NB4 (cell line): ENCODE data around the gene RHOXF2B.
"Not testable (repeated sequence)": the region's sequence is repeated elsewhere in the genome, so short reads cannot be mapped to it uniquely, and the experiment has no call there.

Experiments
- DNase-seq: peaks from one replicate; pipeline ENCODE4 v3.0.0; 2010; ENCODE audit warnings: low read depth
- H3K4me3 ChIP-seq: one replicate; pipeline ENCODE4 v1.5.1; 2011; ENCODE audit warnings: mild to moderate bottlenecking, low read depth, low read length, moderate library complexity
- CTCF ChIP-seq: IDR thresholded peaks from one replicate; pipeline ENCODE4 v1.5.1; 2012; ENCODE audit warnings: low read depth, low read length
- MYC ChIP-seq: IDR thresholded peaks from 2 replicates; pipeline ENCODE4 v1.6.1; 2011; ENCODE audit warnings: low read depth, low read length
- POLR2A ChIP-seq: IDR thresholded peaks from 2 replicates; pipeline ENCODE4 v1.6.1; 2011; ENCODE audit warnings: mild to moderate bottlenecking; ENCODE audit not compliant: insufficient read length; ENCODE audit errors: extremely low read depth
- TF ChIP-seq, protein P1 (sequence below): IDR thresholded peaks from 2 replicates; pipeline ENCODE4 v1.6.1; 2011; ENCODE audit warnings: low read depth, low read length

RHOXF2B gene

DNA sequence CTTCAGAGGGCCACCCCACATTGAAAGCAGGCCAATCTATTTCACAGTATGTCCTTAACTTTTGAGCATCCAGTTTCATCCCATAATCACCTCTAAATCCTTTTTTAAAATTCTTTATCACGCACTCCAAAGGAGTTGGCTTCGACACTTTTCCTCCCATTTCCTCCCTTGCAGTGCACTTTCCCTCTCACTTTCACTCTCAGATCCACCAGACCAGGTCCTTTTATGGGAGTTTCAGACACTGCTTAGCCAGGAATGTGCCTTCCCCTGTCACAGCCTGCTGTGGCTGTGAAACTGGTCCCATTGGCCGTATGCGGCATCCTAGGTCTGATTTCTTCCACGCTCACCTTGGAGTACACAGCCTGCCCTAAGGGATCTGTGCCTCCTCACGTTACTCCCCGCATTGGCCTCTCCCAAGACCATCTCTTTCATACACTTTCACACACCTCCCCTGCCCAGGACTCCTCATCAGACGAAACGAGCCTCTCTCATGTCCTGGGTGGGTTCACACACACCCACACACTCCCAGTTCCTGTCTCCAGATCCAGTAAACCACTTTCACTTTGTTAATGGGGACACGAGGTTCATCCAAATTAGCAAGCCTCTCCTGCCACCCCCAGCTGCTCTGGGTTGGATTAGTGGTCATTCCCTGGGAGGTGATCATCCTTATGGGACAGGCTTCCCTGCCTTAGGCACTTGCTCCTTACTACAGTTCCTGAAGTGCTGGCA is 10.0 kb upstream of the RHOXF2B start:
- no peak for TF ChIP-seq POLR2A
- H3K4me3 ChIP-seq = no peak overlapping the region
- DNase-seq = no peak

DNA sequence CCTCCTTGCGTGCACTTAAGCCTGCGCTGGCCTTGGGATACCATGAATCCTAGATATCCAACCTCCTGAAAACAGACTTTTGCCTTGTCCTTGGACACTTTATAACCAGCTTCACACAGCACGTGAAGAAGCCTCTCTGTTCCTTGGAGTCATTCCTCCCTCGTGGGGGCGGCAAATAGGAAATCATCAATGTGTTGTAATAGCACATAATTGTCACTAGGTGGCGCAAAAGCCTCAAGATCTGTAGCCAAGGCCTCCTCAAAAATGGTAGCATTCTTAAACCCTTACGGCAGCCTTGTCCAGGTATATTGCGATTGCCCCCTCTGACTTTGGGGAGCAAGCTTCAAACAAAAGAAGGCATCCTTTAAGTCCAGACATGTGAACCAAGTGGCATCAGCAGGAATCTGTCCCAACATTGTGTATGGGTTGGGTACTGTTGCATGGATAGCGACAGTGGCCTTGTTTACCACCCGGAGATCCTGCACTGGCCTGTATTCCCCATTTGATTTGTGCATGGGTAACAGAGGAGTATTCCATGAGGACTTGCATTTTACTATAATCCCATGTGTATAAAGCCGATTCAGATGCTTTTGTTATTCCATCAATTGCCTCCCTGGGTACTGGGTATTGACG is 8.2 kb upstream of the RHOXF2B start:
- not testable (repeated sequence) for H3K4me3 ChIP-seq, DNase-seq

DNA sequence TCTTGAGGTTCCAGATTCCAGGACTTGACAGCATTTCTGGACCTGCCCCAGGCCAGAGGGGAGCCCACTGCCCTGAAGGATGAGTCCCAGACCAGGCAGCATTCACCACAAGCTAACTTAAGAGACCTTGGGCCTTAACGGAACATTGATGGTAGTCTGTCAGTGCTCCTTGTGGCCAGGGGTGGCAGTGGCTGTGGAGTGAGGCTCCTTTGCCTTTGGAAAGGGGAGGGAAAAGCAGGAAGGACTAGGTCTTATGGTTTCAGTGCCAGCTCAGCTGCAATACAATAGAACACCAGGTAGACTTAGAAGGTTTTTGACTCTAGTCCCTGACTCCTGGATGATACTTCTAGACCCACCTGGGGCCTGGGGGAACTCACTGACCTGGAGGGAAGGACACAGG is 11.3 kb downstream of the RHOXF2B start:
- not testable (repeated sequence) for DNase-seq, H3K4me3 ChIP-seq

GRCh38 chrX:120042712-120043111 is 34.8 kb downstream of the RHOXF2B start:
- not testable (repeated sequence) for DNase-seq, H3K4me3 ChIP-seq

DNA sequence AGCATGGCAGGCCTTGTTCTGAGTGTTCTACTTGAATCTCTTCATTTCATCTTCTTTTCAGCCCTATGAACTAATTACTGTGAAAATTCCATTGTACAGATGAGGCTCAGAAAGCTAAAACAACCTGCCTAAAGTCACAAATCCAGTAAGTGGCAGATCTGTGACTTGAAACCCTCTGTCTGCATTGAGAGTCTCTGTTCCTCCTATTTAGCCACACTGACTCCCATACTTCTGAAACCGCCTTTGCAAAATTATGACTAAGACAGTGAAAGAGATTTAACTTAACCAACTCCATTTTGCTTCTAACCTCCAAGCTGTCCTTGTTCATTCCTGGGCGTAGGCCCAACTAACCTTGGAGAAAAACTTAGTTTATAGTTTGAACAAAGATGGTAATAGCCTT is 35.2 kb downstream of the RHOXF2B start:
- not testable (repeated sequence) for DNase-seq, H3K4me3 ChIP-seq

- not testable (repeated sequence) for H3K4me3 ChIP-seq, DNase-seq
These were observed 37.3 kb downstream of the RHOXF2B start for GRCh38 chrX:120040176-120040575.

GRCh38 chrX:120039087-120039733 is 38.3 kb downstream of the RHOXF2B start:
- DNase-seq, H3K4me3 ChIP-seq: not testable (repeated sequence)

- DNase-seq = no peak
- H3K4me3 ChIP-seq = no peak overlapping the region
- TF ChIP-seq, protein P1, sequence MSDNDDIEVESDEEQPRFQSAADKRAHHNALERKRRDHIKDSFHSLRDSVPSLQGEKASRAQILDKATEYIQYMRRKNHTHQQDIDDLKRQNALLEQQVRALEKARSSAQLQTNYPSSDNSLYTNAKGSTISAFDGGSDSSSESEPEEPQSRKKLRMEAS = no peak
- TF ChIP-seq CTCF = no peak
- no peak for TF ChIP-seq POLR2A
- TF ChIP-seq MYC = no peak
These were observed 40.8 kb downstream of the RHOXF2B start for GRCh38 chrX:120036704-120037103.

- peak; percentile 42 for DNase-seq
- H3K4me3 ChIP-seq = not testable (repeated sequence)
These were observed 41.8 kb downstream of the RHOXF2B start for GRCh38 chrX:120035522-120036309.

- DNase-seq = peak; percentile 65
- TF ChIP-seq POLR2A (no peak), CTCF (peak; percentile 16)
- TF ChIP-seq, protein P1 = no peak
- no peak overlapping the region for H3K4me3 ChIP-seq
These were observed 48.1 kb downstream of the RHOXF2B start for GRCh38 chrX:120029354-120029753.
